Activated T-cell treated with anti-CD3 and anti-CD28 coated beads, Interleukin-2, amount 50 U/mL, for 4 hours (primary cell): ENCODE results near the gene SNX33. TPM values are rescaled to one million over a fixed set of nuclear protein-coding genes. Genes with fewer than 3 reads are reported as not detected.

Experiments used
- ATAC-seq, 2 donors: fragments of 200-7000 bp; cut with Tn5 transposase; one replicate each; pipeline ENCODE4 v1.10.0; 2021
- DNase-seq: peaks from one replicate; pipeline ENCODE4 v3.0.0-alpha.2; 2020
- H3K27me3 Mint-ChIP-seq: one replicate; pipeline ENCODE4 v1.8.0; 2021; ENCODE audit warnings: low read depth, mixed read lengths
- H3K36me3 Mint-ChIP-seq: one replicate; pipeline ENCODE4 v1.8.0; 2022; ENCODE audit warnings: mixed read lengths; ENCODE audit not compliant: insufficient read depth
- H3K4me1 Mint-ChIP-seq: one replicate; pipeline ENCODE4 v1.8.0; 2021; ENCODE audit warnings: low read depth, mixed read lengths
- H3K4me3 Mint-ChIP-seq: one replicate; pipeline ENCODE4 v1.8.0; 2021; ENCODE audit warnings: mild to moderate bottlenecking, moderate library complexity, mixed read lengths
- H3K9me3 Mint-ChIP-seq: one replicate; pipeline ENCODE4 v1.8.0; 2021; ENCODE audit warnings: mixed read lengths
- total RNA-seq, 3 donors: library from RNA; stranded (reverse); gene quantifications; one replicate each; pipeline ENCODE4 v1.2.1, GENCODE V29; 2021

Gene SNX33
- total RNA-seq, 3 donors from 2014 or later = 2.4 to 3.4 (median 2.5) TPM

DNA sequence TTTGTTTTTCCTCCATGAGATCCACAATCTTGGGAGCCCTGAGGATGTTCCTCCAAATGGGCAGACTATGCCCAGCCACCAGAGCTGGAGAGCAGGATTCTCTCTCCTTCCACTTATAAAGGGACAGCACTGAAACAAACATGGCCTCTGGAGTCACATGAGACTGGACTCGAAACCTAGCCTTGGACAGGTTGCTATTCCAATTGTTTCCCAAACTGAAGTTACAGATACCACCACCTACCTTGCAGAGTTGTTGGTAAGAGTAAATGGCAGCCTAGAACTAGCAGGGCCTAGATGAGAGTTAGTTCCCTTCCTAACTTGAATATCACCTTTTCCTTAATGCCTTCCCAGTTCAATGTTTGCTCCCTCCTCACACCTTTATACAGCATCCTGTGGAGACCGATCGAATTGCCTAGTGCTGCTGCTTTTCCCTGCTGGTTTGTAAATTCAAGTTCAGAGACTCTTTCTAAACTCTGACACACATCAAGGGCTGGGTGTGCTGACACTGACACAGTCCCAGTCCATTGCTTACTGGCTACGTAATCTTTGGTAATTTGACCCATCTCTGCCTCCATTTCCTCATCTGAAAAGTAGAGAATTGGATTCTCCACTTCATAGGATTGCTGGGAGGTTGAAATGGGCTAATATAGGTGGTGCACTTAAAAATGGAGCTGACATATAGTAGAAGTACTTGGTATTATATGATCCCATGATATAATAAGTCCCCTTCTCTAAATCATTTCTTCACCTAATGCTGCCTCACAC, 10.3 kb upstream of the SNX33 start:
- DNase-seq (no peak), ATAC-seq (no peak)
- no peaks in the 10 kb centered on the region for H3K9me3 Mint-ChIP-seq
- H3K4me3 Mint-ChIP-seq = peak overlapping the region; percentile 96
- peaks cover 30% of the 10 kb centered on the region for H3K4me1 Mint-ChIP-seq
- H3K27me3 Mint-ChIP-seq = no peaks in the 10 kb centered on the region
- peaks cover 9% of the 10 kb centered on the region for H3K36me3 Mint-ChIP-seq

DNA sequence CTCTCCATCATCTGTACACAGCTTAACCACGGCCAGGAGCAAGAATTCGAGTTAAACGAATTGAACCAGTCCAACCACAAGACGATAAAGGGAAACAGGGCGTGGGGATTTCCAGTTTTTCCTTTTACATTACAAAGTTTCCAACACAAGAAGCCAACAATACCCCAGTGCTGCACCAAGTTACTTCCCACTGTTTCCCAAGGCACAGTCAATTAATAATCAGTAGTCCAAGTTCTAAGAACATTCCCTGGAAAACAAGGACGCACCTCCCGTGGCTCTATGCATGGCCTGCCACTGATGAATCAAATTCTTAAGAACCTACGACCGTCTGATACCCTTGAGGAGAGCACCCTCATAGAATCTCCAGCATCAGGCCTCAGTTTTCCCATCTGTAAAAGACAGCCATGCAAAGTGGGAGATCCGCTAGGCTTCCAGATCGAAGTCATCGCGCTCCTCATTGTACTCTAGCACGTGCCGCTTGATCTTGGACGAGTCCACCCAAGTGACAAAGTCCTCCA, 8.5 kb upstream of the SNX33 start:
- Mint-ChIP-seq H3K36me3 (peaks cover 9% of the 10 kb centered on the region), H3K4me3 (peak overlapping the region; percentile 96), H3K4me1 (peaks cover 32% of the 10 kb centered on the region), H3K27me3 (no peaks in the 10 kb centered on the region), H3K9me3 (no peaks in the 10 kb centered on the region)
- no peak for DNase-seq
- no peak for ATAC-seq

DNA sequence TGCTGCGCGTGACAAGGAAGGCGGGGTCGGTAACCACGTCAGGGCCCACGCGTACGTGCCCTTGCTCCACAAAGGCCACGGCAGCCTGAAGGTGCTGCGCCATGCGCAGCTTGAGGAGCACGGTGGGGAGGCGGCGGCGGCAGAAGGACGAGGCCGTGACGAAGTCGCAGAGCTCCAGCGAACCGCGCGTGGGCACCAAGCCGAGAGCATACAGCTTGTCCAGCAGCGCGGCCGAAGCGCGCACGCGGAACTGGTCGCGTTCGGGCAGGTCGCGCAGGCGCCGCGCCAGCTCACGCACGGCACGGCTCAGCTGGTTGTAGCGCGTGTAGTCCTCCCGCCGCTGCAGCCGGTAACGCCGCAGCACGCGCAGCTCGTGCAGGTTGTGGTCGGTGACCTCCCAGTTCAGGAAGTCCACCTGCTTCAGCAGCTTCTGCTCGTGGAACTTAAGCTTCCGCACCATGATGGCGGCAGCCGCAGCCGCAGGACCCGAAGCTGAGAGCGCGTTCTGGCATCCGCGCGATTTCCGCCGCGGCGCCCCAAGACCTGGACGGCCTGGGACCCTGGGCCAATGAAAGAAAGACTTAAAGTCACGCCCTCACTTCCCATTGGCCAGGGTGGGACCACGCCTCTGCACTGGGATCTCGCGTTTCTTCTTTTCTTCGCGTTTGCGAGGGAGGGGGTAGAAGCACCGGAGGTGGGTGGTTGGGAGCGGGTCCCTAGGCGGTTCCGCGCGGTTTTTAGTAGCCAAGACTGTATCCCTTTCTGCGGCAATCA, 7.8 kb upstream of the SNX33 start, which contains the start of gene IMP3:
TSS of gene IMP3 (minus strand) at position 516 of the 774 bp plus-strand sequence. CDS start at position 460, 56 bp downstream.
- H3K9me3 Mint-ChIP-seq = no peaks in the 10 kb centered on the region
- peaks cover 9% of the 10 kb centered on the region for H3K36me3 Mint-ChIP-seq
- H3K4me1 Mint-ChIP-seq = peaks cover 32% of the 10 kb centered on the region
- H3K4me3 Mint-ChIP-seq = peak within 1 kb of the TSS; percentile 96
- peak; percentile 94 to 95 for ATAC-seq
- H3K27me3 Mint-ChIP-seq = no peaks in the 10 kb centered on the region
- peak; percentile 88 for DNase-seq

DNA sequence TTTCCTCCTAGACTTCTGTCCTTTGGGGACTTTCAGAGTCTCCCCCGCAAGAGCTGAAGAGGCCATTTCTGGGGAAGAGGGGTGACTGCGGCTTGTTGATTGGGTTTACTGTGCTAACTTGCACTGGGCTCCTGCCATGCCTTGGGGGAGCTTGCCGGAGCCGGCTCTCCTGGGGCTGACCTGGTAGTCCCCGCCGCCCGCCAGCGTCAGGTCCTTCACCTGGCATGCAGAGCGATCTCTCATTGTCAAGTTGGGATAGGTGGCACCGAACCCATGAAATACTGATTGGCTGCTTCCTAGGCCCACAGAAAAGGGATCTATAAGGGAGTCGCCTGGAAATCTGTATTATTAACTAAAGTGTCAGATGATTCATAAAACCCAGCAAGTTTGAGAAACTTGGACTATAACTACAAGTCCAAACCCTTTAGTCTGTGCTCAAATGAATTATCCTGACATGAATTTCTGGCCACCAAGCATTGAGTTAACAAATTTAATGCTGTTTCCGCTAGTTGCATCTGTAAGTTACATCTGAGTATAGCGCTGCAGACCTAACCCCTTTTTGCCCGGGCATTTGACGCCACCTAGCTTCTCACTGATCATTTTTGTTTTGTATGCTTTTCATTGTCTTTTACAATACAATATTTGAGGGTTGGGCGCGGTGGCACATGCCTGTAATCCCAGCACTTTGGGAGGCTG, 7.1 kb upstream of the SNX33 start:
- Mint-ChIP-seq H3K27me3 (no peaks in the 10 kb centered on the region), H3K4me1 (peaks cover 32% of the 10 kb centered on the region), H3K4me3 (peak overlapping the region; percentile 96), H3K36me3 (peaks cover 9% of the 10 kb centered on the region), H3K9me3 (no peaks in the 10 kb centered on the region)
- peak; percentile 44 for ATAC-seq
- DNase-seq = peak; percentile 37

DNA sequence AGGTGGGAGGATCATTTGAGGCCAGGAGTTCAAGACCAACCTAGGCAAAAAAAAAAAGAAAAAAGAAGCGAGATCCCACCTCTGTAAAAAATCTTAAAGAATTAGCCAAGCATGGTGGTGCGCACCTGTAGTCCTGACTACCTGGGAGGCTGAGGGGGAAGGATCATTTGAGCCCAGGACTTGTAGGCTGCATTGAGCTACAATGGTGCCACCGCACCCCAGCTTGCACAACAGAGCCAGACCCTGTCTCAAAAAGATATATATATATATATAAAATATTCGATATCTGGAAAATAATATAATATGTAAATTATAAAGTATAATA, 6.6 kb upstream of the SNX33 start:
- DNase-seq (no peak), ATAC-seq (no peak)
- Mint-ChIP-seq H3K4me3 (peak overlapping the region; percentile 96), H3K36me3 (peaks cover 9% of the 10 kb centered on the region), H3K9me3 (no peaks in the 10 kb centered on the region), H3K4me1 (peaks cover 29% of the 10 kb centered on the region), H3K27me3 (no peaks in the 10 kb centered on the region)

DNA sequence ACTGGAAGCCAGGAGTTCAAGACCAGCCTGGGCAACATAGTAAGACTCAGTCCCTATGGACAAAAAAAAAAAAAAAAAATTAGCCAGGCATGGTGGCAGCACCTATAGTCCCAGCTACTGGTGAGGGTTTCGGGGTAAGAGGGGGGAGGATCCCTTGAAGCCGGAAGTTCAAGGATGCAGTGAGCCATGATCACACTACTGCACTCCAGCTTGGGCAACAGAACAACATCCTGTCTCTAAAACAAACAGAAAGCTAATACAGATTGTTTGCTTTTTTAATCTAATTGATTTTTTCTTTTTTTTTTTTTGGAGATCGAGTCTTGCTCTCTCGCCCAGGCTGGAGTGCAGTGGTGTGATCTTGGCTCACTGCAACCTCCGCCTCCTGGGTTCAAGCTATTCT, 6.1 kb upstream of the SNX33 start:
- ATAC-seq = no peak
- Mint-ChIP-seq H3K4me1 (peaks cover 30% of the 10 kb centered on the region), H3K4me3 (no peak overlapping the region), H3K27me3 (peaks cover under 1% of the 10 kb centered on the region), H3K9me3 (no peaks in the 10 kb centered on the region), H3K36me3 (peaks cover 9% of the 10 kb centered on the region)
- no peak for DNase-seq

DNA sequence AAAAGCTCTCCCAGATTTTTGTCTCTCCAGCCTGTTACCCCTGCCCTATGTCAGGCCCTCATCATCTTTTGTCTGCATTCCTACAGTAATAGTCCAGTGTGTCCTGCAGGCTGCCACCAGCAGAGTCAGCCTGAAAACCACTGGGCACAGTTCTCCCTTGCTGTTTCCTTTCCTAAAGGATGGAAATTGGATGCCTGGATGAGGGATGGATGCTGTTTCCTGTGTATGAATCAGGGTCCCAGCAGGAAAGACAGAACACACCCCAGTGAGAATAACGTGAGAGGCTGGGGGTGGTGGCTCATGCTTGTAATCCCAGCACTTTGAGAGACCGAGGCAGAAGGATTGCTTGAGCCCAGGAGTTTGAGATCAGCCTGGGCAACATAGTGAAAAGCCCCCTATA, 3.3 kb upstream of the SNX33 start:
- Mint-ChIP-seq H3K4me1 (peaks cover 23% of the 10 kb centered on the region), H3K9me3 (no peaks in the 10 kb centered on the region), H3K36me3 (no peaks in the 10 kb centered on the region), H3K4me3 (no peak overlapping the region), H3K27me3 (peaks cover 4% of the 10 kb centered on the region)
- DNase-seq (no peak), ATAC-seq (no peak)

DNA sequence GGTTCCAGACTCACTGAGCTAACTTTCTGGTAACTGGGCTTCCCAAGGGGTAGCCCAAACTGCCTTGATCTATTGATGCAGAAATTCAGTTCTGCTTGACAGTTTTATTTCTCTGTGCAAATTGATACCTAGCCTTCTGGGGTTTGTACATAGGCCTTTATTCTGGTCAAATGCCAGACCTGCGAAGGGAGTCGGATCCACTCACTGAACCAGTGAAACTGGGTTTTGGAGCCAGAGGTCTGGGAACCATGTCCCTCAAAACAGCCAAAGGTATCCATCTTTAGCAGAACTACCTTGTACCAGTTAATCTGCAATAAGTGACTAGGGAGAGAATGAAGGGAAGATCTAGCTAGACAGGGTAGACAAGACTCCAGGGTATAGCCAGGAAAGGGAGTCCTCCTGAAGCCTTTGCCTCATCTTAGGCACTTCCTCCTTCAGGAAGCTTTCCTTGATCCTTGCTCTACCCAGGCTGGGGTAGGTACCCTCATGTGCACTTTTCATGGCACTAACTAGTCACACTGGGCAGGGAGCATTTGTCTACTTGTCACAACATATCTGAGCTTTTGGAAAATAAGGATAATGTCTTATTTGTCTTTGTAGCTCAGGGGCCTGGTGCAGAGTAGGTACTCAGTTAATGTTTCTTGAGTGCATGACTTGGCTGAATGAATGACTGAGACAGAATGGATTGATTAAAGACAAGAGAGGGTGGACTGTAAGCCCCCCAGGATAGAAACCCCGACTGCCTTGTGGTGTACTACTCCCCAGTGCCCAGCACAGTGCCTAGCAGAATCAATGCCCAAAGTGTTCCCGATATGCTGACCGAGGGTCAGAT, 1.4 kb upstream of the SNX33 start:
- H3K36me3 Mint-ChIP-seq = no peaks in the 10 kb centered on the region
- peaks cover 4% of the 10 kb centered on the region for H3K27me3 Mint-ChIP-seq
- H3K4me3 Mint-ChIP-seq = peak overlapping the region; percentile 86
- no peak for DNase-seq
- no peak for ATAC-seq
- peaks cover 30% of the 10 kb centered on the region for H3K4me1 Mint-ChIP-seq
- no peaks in the 10 kb centered on the region for H3K9me3 Mint-ChIP-seq

DNA sequence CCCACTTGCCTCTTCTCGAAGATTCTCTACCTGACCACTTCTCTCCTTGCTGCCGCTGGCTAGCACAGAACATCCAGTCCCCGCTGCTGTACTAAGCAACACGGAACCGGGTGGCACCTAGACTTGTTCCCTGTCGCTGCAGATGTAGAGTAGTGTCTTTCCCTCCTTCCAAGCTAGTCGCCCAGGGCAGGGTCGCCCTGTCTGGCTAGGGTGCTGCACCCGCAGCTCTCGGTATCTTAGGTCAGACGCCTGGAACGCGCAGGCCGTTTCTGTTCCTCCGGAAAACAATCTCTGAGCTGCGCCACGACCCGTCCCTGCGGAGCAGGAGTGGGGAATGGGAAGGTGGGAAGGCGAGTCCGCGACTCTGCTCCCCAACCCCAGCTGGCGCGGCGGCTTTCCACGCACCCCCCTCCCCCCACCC, 758 bp upstream of the SNX33 start:
- no peak for DNase-seq
- Mint-ChIP-seq H3K9me3 (no peaks in the 10 kb centered on the region), H3K4me3 (peak overlapping the region; percentile 86), H3K27me3 (peaks cover 4% of the 10 kb centered on the region), H3K4me1 (peaks cover 36% of the 10 kb centered on the region), H3K36me3 (no peaks in the 10 kb centered on the region)
- ATAC-seq = peak; percentile 12 to 19

DNA sequence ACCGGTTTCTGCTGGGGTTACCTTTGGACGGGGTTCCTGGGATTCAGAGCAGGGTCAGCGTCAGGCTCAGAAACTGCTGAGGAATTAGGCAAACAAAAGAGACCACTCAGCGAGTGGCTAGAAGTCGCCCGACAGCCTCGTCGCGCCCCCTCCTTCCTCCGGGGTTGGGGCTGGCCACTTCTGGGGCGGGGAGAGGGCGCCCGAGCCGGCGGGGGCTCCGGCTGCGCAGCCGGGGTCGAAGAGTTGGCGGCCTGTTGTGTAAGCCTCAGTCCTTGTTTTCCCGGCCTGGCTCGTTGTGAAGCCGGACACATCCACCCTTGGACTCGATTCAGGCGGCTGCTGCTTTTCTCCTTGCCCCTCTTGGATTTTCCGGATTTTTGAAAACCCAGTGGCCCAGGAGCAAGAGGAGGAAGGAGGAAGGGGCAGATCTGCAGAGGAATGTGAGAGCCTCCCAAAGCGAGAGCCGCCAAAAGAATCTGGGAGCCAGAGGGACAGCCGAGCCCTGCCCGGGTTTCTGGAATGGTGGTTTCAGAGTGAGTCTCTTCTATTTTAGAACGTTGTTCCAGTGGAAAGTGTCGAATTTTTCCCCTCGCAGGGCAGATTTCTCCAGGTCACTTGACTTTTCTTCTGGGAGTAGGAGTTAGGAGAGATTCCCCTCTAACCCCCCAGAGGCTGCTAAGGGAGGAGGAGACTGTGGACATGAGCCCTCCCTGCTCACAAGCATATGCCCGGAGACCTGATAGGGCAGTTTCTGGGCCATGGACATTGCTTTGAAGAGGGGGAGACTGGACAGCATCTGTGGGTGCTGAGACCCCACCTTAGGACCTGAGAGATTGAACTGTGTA, 666 bp downstream of the SNX33 start:
- H3K4me3 Mint-ChIP-seq = peak overlapping the region; percentile 81
- peaks cover 35% of the 10 kb centered on the region for H3K4me1 Mint-ChIP-seq
- peaks cover 4% of the 10 kb centered on the region for H3K27me3 Mint-ChIP-seq
- no peaks in the 10 kb centered on the region for H3K9me3 Mint-ChIP-seq
- H3K36me3 Mint-ChIP-seq = no peaks in the 10 kb centered on the region
- DNase-seq = no peak
- peak in 1 of 2 donors; percentile 15 for ATAC-seq

DNA sequence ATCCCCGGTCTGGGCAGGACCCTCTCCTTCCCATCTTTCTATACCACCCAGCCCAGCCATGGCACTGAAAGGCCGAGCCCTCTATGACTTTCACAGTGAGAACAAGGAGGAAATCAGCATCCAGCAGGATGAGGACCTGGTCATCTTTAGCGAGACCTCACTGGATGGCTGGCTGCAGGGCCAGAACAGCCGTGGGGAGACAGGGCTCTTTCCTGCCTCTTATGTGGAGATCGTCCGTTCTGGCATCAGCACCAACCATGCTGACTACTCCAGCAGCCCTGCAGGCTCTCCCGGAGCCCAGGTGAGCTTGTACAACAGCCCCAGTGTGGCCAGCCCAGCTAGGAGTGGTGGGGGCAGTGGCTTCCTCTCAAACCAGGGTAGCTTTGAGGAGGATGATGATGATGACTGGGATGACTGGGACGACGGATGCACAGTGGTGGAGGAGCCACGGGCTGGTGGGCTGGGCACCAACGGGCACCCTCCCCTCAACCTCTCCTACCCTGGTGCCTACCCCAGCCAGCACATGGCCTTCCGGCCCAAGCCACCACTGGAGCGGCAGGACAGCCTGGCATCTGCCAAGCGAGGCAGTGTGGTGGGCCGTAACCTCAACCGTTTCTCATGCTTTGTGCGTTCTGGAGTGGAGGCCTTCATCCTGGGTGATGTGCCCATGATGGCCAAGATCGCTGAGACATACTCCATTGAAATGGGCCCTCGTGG, 1.5 kb downstream of the SNX33 start:
- peaks cover 32% of the 10 kb centered on the region for H3K4me1 Mint-ChIP-seq
- no peaks in the 10 kb centered on the region for H3K9me3 Mint-ChIP-seq
- H3K27me3 Mint-ChIP-seq = peaks cover 4% of the 10 kb centered on the region
- ATAC-seq (no peak), DNase-seq (no peak)
- no peaks in the 10 kb centered on the region for H3K36me3 Mint-ChIP-seq
- H3K4me3 Mint-ChIP-seq = peak overlapping the region; percentile 81

DNA sequence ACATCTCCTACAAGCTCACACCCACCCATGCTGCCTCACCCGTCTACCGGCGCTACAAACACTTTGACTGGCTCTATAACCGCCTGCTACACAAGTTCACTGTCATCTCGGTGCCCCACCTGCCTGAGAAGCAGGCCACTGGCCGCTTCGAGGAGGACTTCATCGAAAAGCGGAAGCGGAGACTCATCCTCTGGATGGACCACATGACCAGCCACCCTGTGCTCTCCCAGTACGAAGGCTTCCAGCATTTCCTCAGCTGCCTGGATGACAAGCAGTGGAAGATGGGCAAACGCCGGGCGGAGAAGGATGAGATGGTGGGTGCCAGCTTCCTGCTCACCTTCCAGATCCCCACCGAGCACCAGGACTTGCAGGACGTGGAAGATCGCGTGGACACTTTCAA, 2.1 kb downstream of the SNX33 start:
- no peaks in the 10 kb centered on the region for H3K9me3 Mint-ChIP-seq
- H3K27me3 Mint-ChIP-seq = peaks cover 4% of the 10 kb centered on the region
- ATAC-seq (no peak), DNase-seq (no peak)
- H3K4me1 Mint-ChIP-seq = peaks cover 32% of the 10 kb centered on the region
- no peaks in the 10 kb centered on the region for H3K36me3 Mint-ChIP-seq
- no peak overlapping the region for H3K4me3 Mint-ChIP-seq
